ENCODE results near the gene ALKBH7. TPM values are rescaled to one million over a fixed set of nuclear protein-coding genes. Genes with fewer than 3 reads are reported as not detected.

ALKBH7 gene
- total and polyA plus RNA-seq, 2 of the 13 experiments (the other 11 are each of a cell fraction or from before 2014, with no cell fraction given) = 29.6 to 45.9 TPM

DNA sequence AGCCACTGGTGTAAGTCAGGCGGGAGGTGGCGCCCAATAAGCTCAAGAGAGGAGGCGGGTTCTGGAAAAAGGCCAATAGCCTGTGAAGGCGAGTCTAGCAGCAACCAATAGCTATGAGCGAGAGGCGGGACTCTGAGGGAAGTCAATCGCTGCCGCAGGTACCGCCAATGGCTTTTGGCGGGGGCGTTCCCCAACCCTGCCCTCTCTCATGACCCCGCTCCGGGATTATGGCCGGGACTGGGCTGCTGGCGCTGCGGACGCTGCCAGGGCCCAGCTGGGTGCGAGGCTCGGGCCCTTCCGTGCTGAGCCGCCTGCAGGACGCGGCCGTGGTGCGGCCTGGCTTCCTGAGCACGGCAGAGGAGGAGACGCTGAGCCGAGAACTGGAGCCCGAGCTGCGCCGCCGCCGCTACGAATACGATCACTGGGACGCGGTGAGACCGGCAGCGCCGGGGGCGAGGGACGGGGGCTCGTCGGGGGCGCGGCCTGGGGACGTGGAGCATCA is at the start of gene ALKBH7 (continued):
- TF ChIP-seq PAXIP1 (CRISPR knock-in tag; conservative IDR thresholded peaks at IDR 0.05) (0 out of 2 replicates have a peak, but pooled peaks have one; percentile 39), RAD21 (CRISPR knock-in tag; IDR thresholded peaks at IDR 0.05) (peak; percentile 41; the same call in 1 of the 2 replicates), ZNF143 (CRISPR knock-in tag; IDR thresholded peaks at IDR 0.05) (0 out of 2 replicates have a peak, but pooled peaks have one; percentile 27), PPARG (CRISPR knock-in tag; conservative IDR thresholded peaks at IDR 0.05) (no peak), ZNF773 (CRISPR knock-in tag; IDR thresholded peaks at IDR 0.05; ENCODE audit: borderline replicate concordance) (no peak), ZNF230 (CRISPR knock-in tag; IDR thresholded peaks at IDR 0.05) (peak; percentile 92), SPEN (CRISPR knock-in tag; IDR thresholded peaks at IDR 0.05; ENCODE audit: low read depth) (peak; percentile 66), CSRNP2 (CRISPR knock-in tag; conservative IDR thresholded peaks at IDR 0.05; ENCODE audit: low read depth) (no peak), ARNT (IDR thresholded peaks at IDR 0.05) (no peak)
- TF ChIP-seq, protein P1, sequence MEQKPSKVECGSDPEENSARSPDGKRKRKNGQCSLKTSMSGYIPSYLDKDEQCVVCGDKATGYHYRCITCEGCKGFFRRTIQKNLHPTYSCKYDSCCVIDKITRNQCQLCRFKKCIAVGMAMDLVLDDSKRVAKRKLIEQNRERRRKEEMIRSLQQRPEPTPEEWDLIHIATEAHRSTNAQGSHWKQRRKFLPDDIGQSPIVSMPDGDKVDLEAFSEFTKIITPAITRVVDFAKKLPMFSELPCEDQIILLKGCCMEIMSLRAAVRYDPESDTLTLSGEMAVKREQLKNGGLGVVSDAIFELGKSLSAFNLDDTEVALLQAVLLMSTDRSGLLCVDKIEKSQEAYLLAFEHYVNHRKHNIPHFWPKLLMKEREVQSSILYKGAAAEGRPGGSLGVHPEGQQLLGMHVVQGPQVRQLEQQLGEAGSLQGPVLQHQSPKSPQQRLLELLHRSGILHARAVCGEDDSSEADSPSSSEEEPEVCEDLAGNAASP (CRISPR knock-in tag; IDR thresholded peaks at IDR 0.05; ENCODE audit: borderline replicate concordance) = no peak
- TF ChIP-seq, protein P2, sequence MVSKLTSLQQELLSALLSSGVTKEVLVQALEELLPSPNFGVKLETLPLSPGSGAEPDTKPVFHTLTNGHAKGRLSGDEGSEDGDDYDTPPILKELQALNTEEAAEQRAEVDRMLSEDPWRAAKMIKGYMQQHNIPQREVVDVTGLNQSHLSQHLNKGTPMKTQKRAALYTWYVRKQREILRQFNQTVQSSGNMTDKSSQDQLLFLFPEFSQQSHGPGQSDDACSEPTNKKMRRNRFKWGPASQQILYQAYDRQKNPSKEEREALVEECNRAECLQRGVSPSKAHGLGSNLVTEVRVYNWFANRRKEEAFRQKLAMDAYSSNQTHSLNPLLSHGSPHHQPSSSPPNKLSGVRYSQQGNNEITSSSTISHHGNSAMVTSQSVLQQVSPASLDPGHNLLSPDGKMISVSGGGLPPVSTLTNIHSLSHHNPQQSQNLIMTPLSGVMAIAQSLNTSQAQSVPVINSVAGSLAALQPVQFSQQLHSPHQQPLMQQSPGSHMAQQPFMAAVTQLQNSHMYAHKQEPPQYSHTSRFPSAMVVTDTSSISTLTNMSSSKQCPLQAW (CRISPR knock-in tag; IDR thresholded peaks at IDR 0.05) = no peak
- TF ChIP-seq, protein P3, sequence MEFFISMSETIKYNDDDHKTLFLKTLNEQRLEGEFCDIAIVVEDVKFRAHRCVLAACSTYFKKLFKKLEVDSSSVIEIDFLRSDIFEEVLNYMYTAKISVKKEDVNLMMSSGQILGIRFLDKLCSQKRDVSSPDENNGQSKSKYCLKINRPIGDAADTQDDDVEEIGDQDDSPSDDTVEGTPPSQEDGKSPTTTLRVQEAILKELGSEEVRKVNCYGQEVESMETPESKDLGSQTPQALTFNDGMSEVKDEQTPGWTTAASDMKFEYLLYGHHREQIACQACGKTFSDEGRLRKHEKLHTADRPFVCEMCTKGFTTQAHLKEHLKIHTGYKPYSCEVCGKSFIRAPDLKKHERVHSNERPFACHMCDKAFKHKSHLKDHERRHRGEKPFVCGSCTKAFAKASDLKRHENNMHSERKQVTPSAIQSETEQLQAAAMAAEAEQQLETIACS (CRISPR knock-in tag; IDR thresholded peaks at IDR 0.05) = 0 out of 2 replicates have a peak, but pooled peaks have one; percentile 10
- TF ChIP-seq, protein P4, sequence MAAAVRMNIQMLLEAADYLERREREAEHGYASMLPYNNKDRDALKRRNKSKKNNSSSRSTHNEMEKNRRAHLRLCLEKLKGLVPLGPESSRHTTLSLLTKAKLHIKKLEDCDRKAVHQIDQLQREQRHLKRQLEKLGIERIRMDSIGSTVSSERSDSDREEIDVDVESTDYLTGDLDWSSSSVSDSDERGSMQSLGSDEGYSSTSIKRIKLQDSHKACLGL (CRISPR knock-in tag; IDR thresholded peaks at IDR 0.05) = 0 out of 2 replicates have a peak, but pooled peaks have one; percentile 60
- TF ChIP-seq, protein P5, sequence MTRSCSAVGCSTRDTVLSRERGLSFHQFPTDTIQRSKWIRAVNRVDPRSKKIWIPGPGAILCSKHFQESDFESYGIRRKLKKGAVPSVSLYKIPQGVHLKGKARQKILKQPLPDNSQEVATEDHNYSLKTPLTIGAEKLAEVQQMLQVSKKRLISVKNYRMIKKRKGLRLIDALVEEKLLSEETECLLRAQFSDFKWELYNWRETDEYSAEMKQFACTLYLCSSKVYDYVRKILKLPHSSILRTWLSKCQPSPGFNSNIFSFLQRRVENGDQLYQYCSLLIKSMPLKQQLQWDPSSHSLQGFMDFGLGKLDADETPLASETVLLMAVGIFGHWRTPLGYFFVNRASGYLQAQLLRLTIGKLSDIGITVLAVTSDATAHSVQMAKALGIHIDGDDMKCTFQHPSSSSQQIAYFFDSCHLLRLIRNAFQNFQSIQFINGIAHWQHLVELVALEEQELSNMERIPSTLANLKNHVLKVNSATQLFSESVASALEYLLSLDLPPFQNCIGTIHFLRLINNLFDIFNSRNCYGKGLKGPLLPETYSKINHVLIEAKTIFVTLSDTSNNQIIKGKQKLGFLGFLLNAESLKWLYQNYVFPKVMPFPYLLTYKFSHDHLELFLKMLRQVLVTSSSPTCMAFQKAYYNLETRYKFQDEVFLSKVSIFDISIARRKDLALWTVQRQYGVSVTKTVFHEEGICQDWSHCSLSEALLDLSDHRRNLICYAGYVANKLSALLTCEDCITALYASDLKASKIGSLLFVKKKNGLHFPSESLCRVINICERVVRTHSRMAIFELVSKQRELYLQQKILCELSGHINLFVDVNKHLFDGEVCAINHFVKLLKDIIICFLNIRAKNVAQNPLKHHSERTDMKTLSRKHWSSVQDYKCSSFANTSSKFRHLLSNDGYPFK (CRISPR knock-in tag; IDR thresholded peaks at IDR 0.05; ENCODE audit: borderline replicate concordance) = peak; percentile 72; the same call in 1 of the 2 replicates
